ENCODE measurements around the gene HYI.

Gene HYI

DNA sequence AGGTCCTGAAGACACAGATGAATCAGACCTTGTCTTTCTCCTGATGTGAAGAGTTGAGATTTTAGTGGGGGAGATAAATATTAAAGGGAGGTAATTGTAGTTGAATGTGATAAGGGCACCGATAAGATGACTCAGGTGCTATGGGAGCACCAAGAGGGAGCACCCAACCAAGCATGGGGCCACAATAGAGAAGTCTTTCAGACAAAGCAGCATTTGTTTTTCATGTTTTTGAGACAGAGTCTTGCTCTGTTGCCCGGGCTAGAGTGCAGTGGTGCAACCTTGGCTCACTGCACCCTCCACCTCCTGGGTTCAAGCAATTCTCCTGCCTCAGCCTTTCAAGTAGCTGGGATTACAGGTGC is 47.9 kb downstream of the HYI start:
- DNase-seq (ENCODE audit: insufficient read length, low spot score): no peak
- FAIRE-seq: no peak
- TF ChIP-seq, protein P1, sequence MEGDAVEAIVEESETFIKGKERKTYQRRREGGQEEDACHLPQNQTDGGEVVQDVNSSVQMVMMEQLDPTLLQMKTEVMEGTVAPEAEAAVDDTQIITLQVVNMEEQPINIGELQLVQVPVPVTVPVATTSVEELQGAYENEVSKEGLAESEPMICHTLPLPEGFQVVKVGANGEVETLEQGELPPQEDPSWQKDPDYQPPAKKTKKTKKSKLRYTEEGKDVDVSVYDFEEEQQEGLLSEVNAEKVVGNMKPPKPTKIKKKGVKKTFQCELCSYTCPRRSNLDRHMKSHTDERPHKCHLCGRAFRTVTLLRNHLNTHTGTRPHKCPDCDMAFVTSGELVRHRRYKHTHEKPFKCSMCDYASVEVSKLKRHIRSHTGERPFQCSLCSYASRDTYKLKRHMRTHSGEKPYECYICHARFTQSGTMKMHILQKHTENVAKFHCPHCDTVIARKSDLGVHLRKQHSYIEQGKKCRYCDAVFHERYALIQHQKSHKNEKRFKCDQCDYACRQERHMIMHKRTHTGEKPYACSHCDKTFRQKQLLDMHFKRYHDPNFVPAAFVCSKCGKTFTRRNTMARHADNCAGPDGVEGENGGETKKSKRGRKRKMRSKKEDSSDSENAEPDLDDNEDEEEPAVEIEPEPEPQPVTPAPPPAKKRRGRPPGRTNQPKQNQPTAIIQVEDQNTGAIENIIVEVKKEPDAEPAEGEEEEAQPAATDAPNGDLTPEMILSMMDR (IDR thresholded peaks at IDR 0.05; ENCODE audit: insufficient read depth, missing control alignments): no peak

DNA sequence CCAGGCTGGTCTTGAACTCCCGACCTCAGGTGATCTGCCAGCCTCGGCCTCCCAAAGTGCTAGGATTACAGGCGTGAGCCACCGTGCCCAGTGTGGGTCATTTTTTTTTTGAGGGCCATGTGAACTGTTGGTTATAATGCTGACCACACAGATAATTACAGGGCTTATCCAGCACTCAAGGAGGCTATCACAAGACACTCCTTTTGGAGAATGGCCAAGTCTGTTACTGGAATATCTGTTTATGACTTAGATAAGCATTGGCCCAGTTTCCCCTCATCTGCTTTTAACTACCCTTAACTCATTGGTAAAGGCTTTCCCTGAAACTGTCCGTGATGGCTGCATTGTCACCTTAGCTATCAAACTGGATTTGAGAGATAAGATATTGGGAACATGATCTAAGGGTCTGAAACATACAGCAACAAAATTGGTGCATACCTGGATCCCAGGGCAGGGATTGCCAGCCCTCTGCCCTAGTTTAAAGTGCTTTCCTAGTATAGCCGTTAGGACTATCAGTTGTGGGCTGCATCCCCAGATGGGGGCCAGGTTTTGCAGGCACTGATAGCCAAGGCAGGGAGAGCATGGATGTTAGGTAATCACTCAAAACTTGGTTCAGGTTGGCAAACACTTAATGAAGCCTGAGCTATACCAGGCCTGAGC is 48.4 kb downstream of the HYI start:
- TF ChIP-seq, protein P1 (IDR thresholded peaks at IDR 0.05; ENCODE audit: insufficient read depth, missing control alignments): no peak
- DNase-seq (ENCODE audit: insufficient read length, low spot score) (no peak), FAIRE-seq (no peak)

DNA sequence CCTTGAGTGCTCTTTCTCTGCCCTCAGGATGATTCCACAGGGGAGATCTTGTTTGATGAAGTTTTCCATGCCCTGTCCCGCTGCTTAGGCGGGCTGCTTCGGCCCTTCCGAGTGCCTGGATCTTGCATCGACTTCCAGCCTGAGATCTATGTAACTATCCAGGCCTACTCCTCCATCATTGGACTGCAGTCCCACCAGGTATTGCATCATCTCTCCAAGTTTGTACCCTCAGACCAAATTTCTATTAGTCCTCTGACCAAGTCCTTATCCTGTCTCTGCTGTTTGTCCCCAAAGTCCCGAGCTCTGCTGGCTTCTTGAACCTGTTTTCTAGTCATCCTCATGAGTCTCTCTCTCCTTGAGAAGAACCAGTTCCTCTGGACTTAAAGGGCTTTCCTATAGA is 49.4 kb downstream of the HYI start:
- TF ChIP-seq, protein P1 (IDR thresholded peaks at IDR 0.05; ENCODE audit: insufficient read depth, missing control alignments): no peak
- DNase-seq (ENCODE audit: insufficient read length, low spot score) (no peak), FAIRE-seq (no peak)

DNA sequence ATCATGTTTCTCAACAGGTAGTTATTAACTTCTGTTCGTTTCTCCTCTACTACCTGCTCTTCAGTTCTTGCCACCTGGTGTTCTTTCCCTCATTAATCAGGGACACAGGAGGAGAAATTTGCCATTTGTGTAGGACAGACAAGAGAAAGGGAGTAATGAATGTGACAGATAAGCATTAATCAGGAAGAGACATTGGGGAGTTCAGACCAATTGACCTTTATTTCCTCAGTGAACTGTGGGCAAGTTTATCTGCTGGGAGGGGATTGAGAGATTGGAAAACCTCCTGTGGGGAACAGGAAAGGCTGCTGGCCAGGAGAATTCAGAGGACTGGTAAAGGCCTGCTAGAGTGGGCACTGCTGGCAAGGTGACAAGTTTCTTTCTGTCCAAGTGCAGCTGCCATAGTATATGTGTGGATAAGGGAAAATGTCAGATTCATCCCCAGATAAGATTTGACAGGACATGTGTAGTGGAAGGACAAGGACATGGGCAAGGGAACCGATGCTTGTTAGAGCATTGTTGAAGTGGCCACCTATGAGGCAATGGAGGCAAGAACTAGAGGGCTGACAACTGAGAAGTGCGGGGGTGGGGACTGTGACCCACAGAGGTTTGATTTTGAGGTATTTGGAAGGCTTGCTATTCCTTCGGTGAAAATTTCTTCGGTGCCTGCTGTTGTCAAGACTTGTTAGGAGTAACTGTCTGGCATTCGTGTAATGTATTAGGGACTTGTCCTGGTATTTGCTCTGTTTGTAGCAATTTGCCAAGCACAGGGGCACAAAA is 51.5 kb downstream of the HYI start:
- DNase-seq (ENCODE audit: insufficient read length, low spot score): no peak
- TF ChIP-seq, protein P1 (IDR thresholded peaks at IDR 0.05; ENCODE audit: insufficient read depth, missing control alignments): no peak
- no peak for FAIRE-seq
